Left hindlimb (tissue), 1 donor: ENCODE measurements around the gene GHR.

Experiments
- DNase-seq: peaks from one replicate; pipeline ENCODE4 v3.0.0-alpha.2; 2018

Gene GHR

GRCh38 chr5:42423285-42424165 lies at the start of gene GHR:
Gene GHR (plus strand): TSS chr5:42423439. CDS start chr5:42565875, 142,436 bp downstream.
- DNase-seq: peak; percentile 93

- DNase-seq: no peak
Measured at GRCh38 chr5:42374679-42375273, 48.5 kb upstream of the GHR start.

- no peak for DNase-seq
Measured at GRCh38 chr5:42377496-42377895, 45.7 kb upstream of the GHR start.

DNA sequence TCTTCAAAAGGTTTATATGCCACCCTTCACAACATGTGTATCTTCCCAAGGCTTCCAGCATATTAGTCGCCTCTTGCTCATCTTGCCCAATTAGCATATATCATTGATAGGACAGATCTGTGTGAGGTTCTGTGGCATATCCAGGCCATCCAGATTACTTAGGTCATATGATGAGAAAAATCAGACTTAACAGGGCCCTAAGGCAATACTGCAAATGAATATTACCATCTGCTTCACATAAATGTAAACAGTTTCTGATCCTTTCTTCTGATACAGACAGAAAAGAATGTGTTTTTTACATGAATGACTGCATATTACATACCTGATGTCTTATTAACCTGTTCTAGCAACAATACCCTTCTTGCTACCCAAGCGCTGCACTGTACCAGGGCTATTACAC lies 41.3 kb upstream of the GHR start:
- no peak for DNase-seq

DNA sequence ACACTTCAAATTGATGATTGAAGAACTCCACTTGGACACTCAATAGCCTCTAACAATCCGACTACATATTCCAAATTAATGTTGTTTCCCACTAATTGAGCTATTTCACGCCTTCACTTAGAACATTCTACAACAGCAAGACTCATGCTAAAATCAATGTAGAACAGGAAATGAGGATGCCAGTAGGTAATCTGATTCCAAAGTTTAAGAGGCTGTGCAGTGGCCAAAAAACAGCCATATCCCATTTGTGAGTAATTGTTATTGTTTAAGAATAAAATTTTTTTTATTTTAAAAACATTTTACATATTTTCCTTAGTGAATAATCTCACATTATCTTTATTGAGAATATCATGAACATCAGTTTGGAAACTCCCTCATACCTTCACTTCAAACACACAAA lies 35.7 kb upstream of the GHR start:
- DNase-seq: no peak

- DNase-seq: no peak
Measured at GRCh38 chr5:42390115-42390514, 33.1 kb upstream of the GHR start.

DNA sequence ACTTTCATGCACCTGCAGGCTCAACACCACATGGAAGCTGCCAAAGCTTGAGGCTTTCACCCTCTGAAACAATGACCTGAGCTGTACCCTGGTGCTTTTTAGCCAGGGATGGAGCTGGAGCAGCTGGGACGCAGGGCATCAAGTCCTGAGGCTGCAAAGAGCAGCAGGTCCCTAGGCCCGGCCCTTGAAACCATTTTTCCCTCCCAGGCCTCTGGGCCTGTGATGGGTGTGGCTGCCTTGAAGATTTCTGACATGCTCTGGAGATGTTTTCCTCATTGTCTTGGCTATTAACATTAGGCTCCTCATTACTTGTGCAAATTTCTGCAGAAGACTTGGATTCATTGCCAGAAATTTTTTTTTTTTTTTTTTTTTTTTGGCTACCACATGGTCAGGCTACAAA lies 30.3 kb upstream of the GHR start:
- no peak for DNase-seq

- no peak for DNase-seq
Measured at GRCh38 chr5:42396111-42396510, 27.1 kb upstream of the GHR start.

- DNase-seq: no peak
Measured at GRCh38 chr5:42397267-42397666, 26.0 kb upstream of the GHR start.

DNA sequence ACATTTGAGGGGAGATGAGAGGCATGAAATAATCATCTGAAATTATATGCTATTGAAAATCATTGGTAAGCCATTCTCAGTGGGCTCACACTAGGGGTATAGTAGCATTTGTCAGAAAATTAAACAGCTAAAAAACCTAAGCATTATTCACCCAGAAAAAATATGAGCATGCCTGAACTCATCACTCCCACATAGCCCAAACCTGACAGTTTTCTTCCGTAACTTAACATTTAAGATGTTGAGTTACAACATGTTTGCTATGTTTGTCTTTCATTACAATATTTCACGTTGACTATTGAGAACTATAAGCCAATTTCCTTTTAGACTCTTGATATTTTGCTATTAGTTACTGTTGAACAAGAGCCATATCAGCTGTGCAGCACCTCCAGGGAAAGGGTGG lies 23.5 kb upstream of the GHR start:
- no peak for DNase-seq

GRCh38 chr5:42400474-42400873 lies 22.8 kb upstream of the GHR start:
- no peak for DNase-seq

- DNase-seq: no peak
Measured at GRCh38 chr5:42403236-42403635, 20.0 kb upstream of the GHR start.

DNA sequence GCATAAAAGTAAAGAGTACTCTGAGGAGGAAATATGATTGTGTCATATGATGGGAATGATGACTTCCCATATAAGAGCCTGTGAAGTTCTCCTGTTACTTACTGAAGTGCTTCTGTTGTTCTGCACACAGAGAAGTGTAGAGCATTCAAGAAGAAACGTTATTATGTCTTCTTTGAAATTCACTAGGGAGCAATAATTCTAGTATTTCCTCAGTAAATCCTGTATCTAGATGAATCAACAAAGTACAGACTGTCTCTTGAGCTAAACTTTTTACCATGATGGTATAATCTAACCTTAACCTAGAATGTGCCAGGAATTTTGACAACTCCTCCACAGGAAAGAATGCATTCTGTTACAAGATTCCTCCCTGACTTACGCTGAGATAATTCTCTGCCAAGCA lies 18.9 kb upstream of the GHR start:
- DNase-seq: no peak

DNA sequence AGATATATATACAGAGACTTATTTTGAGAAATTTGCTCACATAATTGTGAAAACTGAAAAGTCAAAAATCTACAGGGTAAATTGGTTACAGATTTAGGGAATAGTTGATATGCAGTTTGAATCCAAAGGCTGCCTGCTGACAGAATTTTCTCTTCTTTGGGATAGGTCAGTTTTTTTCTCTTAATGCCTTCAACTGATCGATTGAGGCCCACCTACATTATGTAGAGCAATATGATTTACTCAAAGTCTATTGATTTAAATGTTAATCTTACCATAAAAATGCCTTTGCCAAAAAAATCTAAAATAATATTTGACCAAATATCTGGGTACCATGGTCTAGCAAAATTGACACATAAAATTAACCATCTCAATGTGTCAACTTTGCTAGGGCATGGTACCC lies 3.9 kb upstream of the GHR start:
- DNase-seq: no peak

DNA sequence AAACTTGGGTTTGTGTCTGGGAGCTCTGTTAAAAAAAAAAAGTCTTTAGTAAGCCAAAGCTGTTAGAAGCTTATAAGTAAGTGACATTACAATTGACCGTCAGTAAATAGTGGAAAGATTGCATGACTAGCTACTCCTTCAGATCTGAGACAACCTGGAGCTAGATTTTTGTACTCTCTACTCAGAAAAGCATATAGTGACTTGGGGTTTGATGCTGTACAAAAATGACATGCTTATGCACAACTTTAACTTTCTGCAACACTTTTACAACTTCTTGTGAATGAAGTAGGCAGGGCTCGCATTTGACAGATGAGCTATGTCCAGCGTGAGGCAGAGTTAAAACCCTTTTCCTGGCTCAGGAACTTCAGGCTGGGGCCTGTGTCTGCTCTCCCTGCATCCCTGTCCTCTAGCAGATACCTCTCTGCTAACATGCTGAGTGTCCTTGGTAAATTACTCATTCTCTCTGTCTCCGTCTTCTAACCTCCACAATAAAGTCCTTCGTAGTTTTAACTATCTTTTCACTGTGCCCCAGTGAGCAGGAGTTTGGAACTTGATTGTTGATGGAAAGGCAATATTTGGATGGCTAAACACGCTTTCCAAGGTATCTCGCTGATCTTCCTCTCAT lies 471 bp upstream of the GHR start:
- no peak for DNase-seq

DNA sequence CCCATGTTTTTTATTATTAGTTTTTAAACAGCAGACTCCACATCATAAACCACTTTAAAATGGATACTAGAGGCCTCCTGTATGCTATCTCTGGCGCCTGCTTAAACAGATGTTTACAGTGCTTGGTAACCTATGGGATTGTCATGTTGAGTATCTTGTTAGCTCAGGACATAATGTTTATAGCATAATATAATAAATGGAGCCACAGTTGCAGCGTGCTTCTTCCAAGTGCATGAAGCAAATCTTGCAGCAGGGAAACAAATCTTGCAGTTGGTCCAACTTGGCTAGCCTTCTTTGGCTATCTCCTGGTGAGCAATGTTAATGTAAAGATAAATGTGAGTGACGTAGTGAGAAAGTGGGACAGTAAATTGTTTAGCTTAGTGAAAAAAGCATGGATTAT lies 2.8 kb downstream of the GHR start:
- DNase-seq: no peak

DNA sequence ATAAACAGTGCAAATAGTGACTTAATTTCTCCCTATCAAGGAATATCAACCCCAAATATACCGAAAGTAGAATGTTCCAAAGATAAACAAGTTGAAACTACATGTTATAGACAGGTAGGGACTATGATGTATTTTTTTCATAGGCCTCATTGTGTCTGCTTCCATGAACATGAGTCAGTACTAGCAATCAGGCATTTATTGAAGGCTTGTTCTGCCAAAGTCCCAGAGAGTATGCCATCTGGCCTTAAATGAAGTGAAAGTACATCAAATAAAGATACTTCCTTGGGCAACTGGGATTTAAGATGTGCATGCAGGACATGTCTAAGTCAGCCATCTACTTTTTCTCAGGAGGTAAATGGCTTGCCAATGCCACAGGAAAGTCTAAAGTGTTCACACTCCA lies 6.5 kb downstream of the GHR start:
- DNase-seq: no peak

- no peak for DNase-seq
Measured at GRCh38 chr5:42434047-42434724, 10.9 kb downstream of the GHR start.

DNA sequence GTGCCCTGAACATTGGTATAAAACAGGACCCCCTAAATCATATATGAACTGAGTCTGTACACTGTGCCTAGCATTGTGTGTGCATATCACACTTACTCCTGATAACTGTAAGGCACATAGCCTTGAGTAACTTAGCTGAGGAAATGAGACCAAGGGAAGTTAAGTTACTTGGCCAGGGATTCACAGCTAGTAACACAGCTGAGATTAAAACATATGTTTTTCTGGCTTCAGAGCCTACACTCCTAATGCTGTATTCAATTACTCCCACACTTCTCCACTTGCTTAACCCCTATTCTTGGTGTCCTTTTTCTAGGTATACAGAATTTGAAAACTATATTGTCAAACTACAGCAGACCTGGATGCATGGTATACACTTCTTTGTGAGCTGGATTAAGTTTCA lies 12.8 kb downstream of the GHR start:
- no peak for DNase-seq

- DNase-seq: no peak
Measured at GRCh38 chr5:42454216-42454995, 31.2 kb downstream of the GHR start.

DNA sequence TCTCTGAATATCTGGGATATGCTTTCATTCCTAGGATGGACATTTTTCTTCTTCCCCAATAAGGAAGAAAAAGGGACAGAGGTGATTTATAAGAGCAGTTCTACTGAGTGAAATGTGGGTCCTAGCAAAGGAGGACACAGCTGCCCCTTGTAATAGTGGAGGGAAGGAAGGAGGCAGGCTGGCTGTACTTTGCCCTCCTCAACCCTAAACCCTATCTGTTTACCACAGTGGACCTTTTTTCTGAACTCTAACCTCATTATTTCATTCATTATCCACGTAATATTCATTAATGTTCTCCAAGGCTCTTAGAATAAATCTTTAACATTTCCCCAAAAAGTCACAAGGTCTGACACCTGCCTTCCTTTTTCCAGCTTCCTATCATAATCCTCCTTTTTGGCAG lies 37.8 kb downstream of the GHR start:
- DNase-seq: no peak

GRCh38 chr5:42461507-42461906 lies 38.3 kb downstream of the GHR start:
- DNase-seq: no peak

DNA sequence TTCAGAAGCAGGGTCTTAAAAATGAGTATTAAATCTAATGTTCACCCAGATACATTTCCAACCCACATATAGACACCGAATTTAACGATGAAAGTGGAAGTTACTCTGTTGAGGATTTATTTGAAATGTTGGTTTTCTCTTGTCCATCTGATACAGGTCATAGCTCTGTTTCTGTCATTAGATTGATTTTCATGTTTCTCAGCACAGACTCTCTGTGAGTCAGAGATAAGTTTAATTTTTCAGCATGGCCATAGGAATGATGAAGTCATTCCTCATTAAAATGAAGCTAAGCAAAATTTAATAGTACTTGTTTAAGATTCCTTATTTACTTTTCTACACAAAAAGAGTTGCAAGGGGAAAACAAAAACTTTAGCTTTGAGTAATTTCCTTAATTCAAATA lies 38.8 kb downstream of the GHR start:
- DNase-seq: no peak
